NCI-H1417 (cell line): ENCODE results near the gene TAP1.
"Not testable (repeated sequence)": the region's sequence is repeated elsewhere in the genome, so short reads cannot be mapped to it uniquely, and the experiment has no call there.

Experiments
- DNase-seq, 3 experiments: peaks; one replicate each; lab custom pipeline; 2025; lab: John Stamatoyannopoulos, UW

The TAP1 gene

GRCh38 chr6:32840604-32841246 lies 12.8 kb downstream of the TAP1 start:
- no peak for DNase-seq

GRCh38 chr6:32839356-32839755 lies 14.1 kb downstream of the TAP1 start:
- no peak for DNase-seq

GRCh38 chr6:32838114-32838958 lies 15.2 kb downstream of the TAP1 start, which contains the start of gene TAP2:
Gene TAP2, minus strand, starts transcription at chr6:32838739. Its CDS starts 506 bp downstream, at chr6:32838233.
- peak; percentile 89 to 93 (median 91) for DNase-seq

GRCh38 chr6:32837651-32838113 lies 15.8 kb downstream of the TAP1 start:
- no peak for DNase-seq

- DNase-seq: no peak
Observed at GRCh38 chr6:32836873-32837272, 16.6 kb downstream of the TAP1 start.

- DNase-seq: no peak
Observed at GRCh38 chr6:32835167-32835893, 18.2 kb downstream of the TAP1 start.

- DNase-seq: no peak
Observed at GRCh38 chr6:32833664-32834063, 19.8 kb downstream of the TAP1 start.

- DNase-seq: no peak
Observed at GRCh38 chr6:32832535-32832934, 21.0 kb downstream of the TAP1 start.

GRCh38 chr6:32830936-32831335 lies 22.6 kb downstream of the TAP1 start:
- no peak for DNase-seq

GRCh38 chr6:32830017-32830416 lies 23.5 kb downstream of the TAP1 start:
- no peak for DNase-seq

- no peak for DNase-seq
Observed at GRCh38 chr6:32829495-32829894, 24.0 kb downstream of the TAP1 start.

GRCh38 chr6:32827025-32827424 lies 26.5 kb downstream of the TAP1 start:
- no peak for DNase-seq

- peak in 1 of 3 experiments; percentile 30 for DNase-seq
Observed at GRCh38 chr6:32825966-32826365, 27.5 kb downstream of the TAP1 start.

GRCh38 chr6:32819729-32820128 lies 33.8 kb downstream of the TAP1 start:
- no peak for DNase-seq

GRCh38 chr6:32818867-32819266 lies 34.6 kb downstream of the TAP1 start:
- no peak for DNase-seq

GRCh38 chr6:32816746-32817204 lies 36.7 kb downstream of the TAP1 start, which contains the start of gene HLA-DOB:
Gene HLA-DOB, minus strand, starts transcription at chr6:32817002. Its CDS starts 51 bp downstream, at chr6:32816951.
- DNase-seq: no peak

- DNase-seq: no peak
Observed at GRCh38 chr6:32815996-32816395, 37.5 kb downstream of the TAP1 start.

GRCh38 chr6:32815115-32815514 lies 38.4 kb downstream of the TAP1 start:
- DNase-seq: no peak

GRCh38 chr6:32814145-32814544 lies 39.4 kb downstream of the TAP1 start:
- no peak for DNase-seq

- no peak for DNase-seq
Observed at GRCh38 chr6:32809171-32809570, 44.3 kb downstream of the TAP1 start.

GRCh38 chr6:32807020-32807580 lies 46.4 kb downstream of the TAP1 start:
- DNase-seq: no peak

GRCh38 chr6:32805404-32805803 lies 48.1 kb downstream of the TAP1 start:
- not testable (repeated sequence) for DNase-seq
